ENCODE measurements around the gene MAPK8IP1. TPM values are rescaled to one million over a fixed set of nuclear protein-coding genes. Genes with fewer than 3 reads are reported as not detected.

MAPK8IP1 gene
- polyA plus RNA-seq, 1 donor (not counting 4 experiments of a cell fraction or from before 2014, with no cell fraction given) = 0.51 TPM

- no peak for TF ChIP-seq CTCF (optimal IDR thresholded peaks at IDR 0.05 in 1 of 3, IDR thresholded peaks at IDR 0.05 in 1 of 3, conservative IDR thresholded peaks at IDR 0.05 in 1 of 3; ENCODE audit: extremely low read depth in 1 of 3, insufficient read depth in 2 of 3, low read length in 3 of 3)
- TF ChIP-seq EZH2 (IDR thresholded peaks at IDR 0.05; ENCODE audit: low read length) = no peak
- Histone ChIP-seq H3K9ac (ENCODE audit: control insufficient read depth, extremely low read depth, insufficient read depth, low read length) (no peak overlapping the region), H3K9me3 (ENCODE audit: control insufficient read depth, low read depth, low read length) (no peaks in the 10 kb centered on the region), H3K79me2 (ENCODE audit: control insufficient read depth, insufficient read depth, low read length) (no peaks in the 10 kb centered on the region), H3K27me3 (ENCODE audit: control insufficient read depth, extremely low read depth, insufficient read depth, low read length) (no peaks in the 10 kb centered on the region), H3K4me2 (ENCODE audit: control insufficient read depth, extremely low read depth, insufficient read depth, low read depth, low read length) (no peak overlapping the region), H3K9me1 (ENCODE audit: control insufficient read depth, extremely low read depth, insufficient read depth, low read length) (no peaks in the 10 kb centered on the region), H4K20me1 (ENCODE audit: control insufficient read depth, extremely low read depth, insufficient read depth, low read length) (no peaks in the 10 kb centered on the region), H2AFZ (ENCODE audit: control insufficient read depth, low read length) (no peak overlapping the region), H3K4me1 (ENCODE audit: control insufficient read depth, extremely low read depth, insufficient read depth, low read length) (no peaks in the 10 kb centered on the region), H3K27ac (ENCODE audit: control insufficient read depth, insufficient read depth, low read length) (no peak overlapping the region), H3K36me3 (ENCODE audit: control insufficient read depth in 2 of 2, extremely low read depth in 1 of 2, insufficient read depth in 2 of 2, low read length in 2 of 2) (peaks cover 0 to 11% of the 10 kb centered on the region in 2 experiments), H3K4me3 (ENCODE audit: control insufficient read depth in 2 of 3, extremely low read depth in 1 of 3, insufficient read depth in 2 of 3, low read depth in 1 of 3, low read length in 3 of 3) (no peak overlapping the region)
- dilution Hi-C loops (cut with MboI; ENCODE audit: extremely low pct_ligation_motif_present, low sequenced_read_pairs) = no loop called here
- no peak for DNase-seq (ENCODE audit: low read depth, low spot score)
- no peak for FAIRE-seq
These were observed 56.9 kb downstream of the MAPK8IP1 start for GRCh38 chr11:45942381-45942780.

- FAIRE-seq (no peak), DNase-seq (ENCODE audit: low read depth, low spot score) (no peak)
- no peak overlapping the region for H2AFZ ChIP-seq (ENCODE audit: control insufficient read depth, low read length)
- TF ChIP-seq EZH2 (IDR thresholded peaks at IDR 0.05; ENCODE audit: low read length) (no peak), CTCF (optimal IDR thresholded peaks at IDR 0.05 in 1 of 3, IDR thresholded peaks at IDR 0.05 in 1 of 3, conservative IDR thresholded peaks at IDR 0.05 in 1 of 3; ENCODE audit: extremely low read depth in 1 of 3, insufficient read depth in 2 of 3, low read length in 3 of 3) (no peak)
- no peak overlapping the region for H3K4me2 ChIP-seq (ENCODE audit: control insufficient read depth, extremely low read depth, insufficient read depth, low read depth, low read length)
- dilution Hi-C loops (cut with MboI; ENCODE audit: extremely low pct_ligation_motif_present, low sequenced_read_pairs) = no loop called here
- no peaks in the 10 kb centered on the region for H3K79me2 ChIP-seq (ENCODE audit: control insufficient read depth, insufficient read depth, low read length)
- H4K20me1 ChIP-seq (ENCODE audit: control insufficient read depth, extremely low read depth, insufficient read depth, low read length) = no peaks in the 10 kb centered on the region
- no peaks in the 10 kb centered on the region for H3K9me3 ChIP-seq (ENCODE audit: control insufficient read depth, low read depth, low read length)
- H3K27me3 ChIP-seq (ENCODE audit: control insufficient read depth, extremely low read depth, insufficient read depth, low read length) = no peaks in the 10 kb centered on the region
- H3K27ac ChIP-seq (ENCODE audit: control insufficient read depth, insufficient read depth, low read length) = no peak overlapping the region
- H3K9me1 ChIP-seq (ENCODE audit: control insufficient read depth, extremely low read depth, insufficient read depth, low read length) = no peaks in the 10 kb centered on the region
- no peaks in the 10 kb centered on the region for H3K4me1 ChIP-seq (ENCODE audit: control insufficient read depth, extremely low read depth, insufficient read depth, low read length)
- no peak overlapping the region for H3K4me3 ChIP-seq (ENCODE audit: control insufficient read depth in 2 of 3, extremely low read depth in 1 of 3, insufficient read depth in 2 of 3, low read depth in 1 of 3, low read length in 3 of 3)
- peaks cover 6 to 19% of the 10 kb centered on the region in 2 experiments for H3K36me3 ChIP-seq (ENCODE audit: control insufficient read depth in 2 of 2, extremely low read depth in 1 of 2, insufficient read depth in 2 of 2, low read length in 2 of 2)
- H3K9ac ChIP-seq (ENCODE audit: control insufficient read depth, extremely low read depth, insufficient read depth, low read length) = no peak overlapping the region
These were observed 60.0 kb downstream of the MAPK8IP1 start for GRCh38 chr11:45945397-45945999.

All from keratinocyte (primary cell).